ENCODE results near the gene CDC14A. TPM values are rescaled to one million over a fixed set of nuclear protein-coding genes. Genes with fewer than 3 reads are reported as not detected.

CDC14A gene
- total and polyA plus RNA-seq, 2 donors (not counting 1 experiment from before 2014, with no cell fraction given) = 1.4 to 3.5 TPM

DNA sequence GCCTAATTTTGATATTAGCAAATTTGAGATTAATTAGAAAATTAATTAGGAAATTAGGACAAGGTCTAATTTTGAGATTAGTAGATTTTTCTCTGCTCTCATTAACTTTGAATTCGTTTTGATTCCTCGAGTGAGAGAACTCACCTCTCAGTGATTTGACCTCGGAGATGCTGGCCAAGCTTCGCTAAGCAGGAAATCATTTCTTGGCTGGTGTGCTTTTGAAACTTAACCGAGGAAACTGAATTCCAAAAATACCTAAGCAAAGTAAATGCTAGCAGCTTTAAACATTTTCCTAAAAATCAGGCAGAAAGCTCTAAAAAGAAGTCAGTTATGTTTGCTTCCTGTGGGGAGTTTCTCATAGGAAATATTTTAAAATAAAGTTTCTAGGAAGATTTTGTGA, 34.9 kb downstream of the CDC14A start:
- no peak overlapping the region for H2AFZ ChIP-seq (ENCODE audit: low read length)
- DNase-seq (ENCODE audit: low read depth in 2 of 2) = peak; percentile 19 to 72
- H3K27me3 ChIP-seq (ENCODE audit: control insufficient read depth, insufficient read depth, low read length) = no peaks in the 10 kb centered on the region
- H3K4me1 ChIP-seq (ENCODE audit: control insufficient read depth, extremely low read depth, insufficient read depth, low read length) = no peaks in the 10 kb centered on the region
- no peak overlapping the region for H3K9ac ChIP-seq (ENCODE audit: insufficient read depth, low read length)
- peak overlapping the region; percentile 46 for H3K4me2 ChIP-seq (ENCODE audit: extremely low read depth, insufficient read depth, low read length)
- H4K20me1 ChIP-seq (ENCODE audit: control insufficient read depth, extremely low read depth, insufficient read depth, low read length) = no peaks in the 10 kb centered on the region
- H3K4me3 ChIP-seq (replicated peaks in 1 of 4; ENCODE audit: control extremely low read depth in 1 of 4, insufficient read depth in 1 of 4, low read depth in 3 of 4, low read length in 4 of 4) = peak overlapping the region in 1 of 4 experiments; percentile 44
- TF ChIP-seq, protein P1, sequence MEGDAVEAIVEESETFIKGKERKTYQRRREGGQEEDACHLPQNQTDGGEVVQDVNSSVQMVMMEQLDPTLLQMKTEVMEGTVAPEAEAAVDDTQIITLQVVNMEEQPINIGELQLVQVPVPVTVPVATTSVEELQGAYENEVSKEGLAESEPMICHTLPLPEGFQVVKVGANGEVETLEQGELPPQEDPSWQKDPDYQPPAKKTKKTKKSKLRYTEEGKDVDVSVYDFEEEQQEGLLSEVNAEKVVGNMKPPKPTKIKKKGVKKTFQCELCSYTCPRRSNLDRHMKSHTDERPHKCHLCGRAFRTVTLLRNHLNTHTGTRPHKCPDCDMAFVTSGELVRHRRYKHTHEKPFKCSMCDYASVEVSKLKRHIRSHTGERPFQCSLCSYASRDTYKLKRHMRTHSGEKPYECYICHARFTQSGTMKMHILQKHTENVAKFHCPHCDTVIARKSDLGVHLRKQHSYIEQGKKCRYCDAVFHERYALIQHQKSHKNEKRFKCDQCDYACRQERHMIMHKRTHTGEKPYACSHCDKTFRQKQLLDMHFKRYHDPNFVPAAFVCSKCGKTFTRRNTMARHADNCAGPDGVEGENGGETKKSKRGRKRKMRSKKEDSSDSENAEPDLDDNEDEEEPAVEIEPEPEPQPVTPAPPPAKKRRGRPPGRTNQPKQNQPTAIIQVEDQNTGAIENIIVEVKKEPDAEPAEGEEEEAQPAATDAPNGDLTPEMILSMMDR (conservative IDR thresholded peaks at IDR 0.05 in 1 of 2, IDR thresholded peaks at IDR 0.05 in 1 of 2; ENCODE audit: low read depth in 1 of 2, low read length in 2 of 2) = no peak
- no peak for TF ChIP-seq EZH2 (IDR thresholded peaks at IDR 0.05; ENCODE audit: low read length, missing control alignments)
- no peak overlapping the region for H3K27ac ChIP-seq (ENCODE audit: insufficient read depth, low read length)
- no peaks in the 10 kb centered on the region for H3K79me2 ChIP-seq (ENCODE audit: control insufficient read depth, insufficient read depth, low read length)
- no peaks in the 10 kb centered on the region for H3K9me3 ChIP-seq (ENCODE audit: control insufficient read depth, insufficient read depth, low read depth, low read length)
- no peaks in the 10 kb centered on the region for H3K36me3 ChIP-seq (ENCODE audit: control insufficient read depth, insufficient read depth, low read length)

DNA sequence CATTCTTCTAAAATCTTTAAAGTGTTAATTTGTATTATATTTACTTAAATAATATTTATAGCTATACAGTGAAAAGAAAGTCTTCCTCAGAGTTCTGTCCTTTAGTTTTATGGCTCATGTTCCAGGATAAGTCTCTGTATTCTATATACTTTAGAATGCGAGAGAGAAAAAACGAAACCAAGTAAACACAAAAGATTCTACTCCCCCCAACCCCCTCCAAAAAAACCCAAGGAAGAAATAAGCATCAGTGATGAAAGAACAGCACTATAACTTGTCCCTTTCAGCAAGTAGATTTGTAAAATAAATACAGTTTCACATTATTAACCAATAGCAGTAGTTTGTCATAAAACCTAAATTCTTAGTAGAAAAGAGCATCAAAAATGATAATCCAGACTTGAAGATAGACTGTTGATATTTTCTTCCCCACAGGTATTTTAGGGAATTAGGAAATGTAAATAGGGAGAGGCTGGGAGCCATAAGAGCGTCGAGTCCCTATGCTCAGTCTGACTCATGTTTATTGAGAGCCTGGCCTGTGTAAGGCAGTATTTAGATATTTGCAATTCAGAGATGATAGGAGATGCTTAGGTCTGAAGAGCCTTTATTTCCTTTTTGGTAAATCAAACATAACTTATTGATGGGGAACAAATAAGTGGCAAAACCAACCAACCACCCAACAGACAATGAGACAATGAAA, 35.5 kb downstream of the CDC14A start:
- H3K4me2 ChIP-seq (ENCODE audit: extremely low read depth, insufficient read depth, low read length) = peak overlapping the region; percentile 46

GRCh38 chr1:100390531-100390930, 38.2 kb downstream of the CDC14A start:
- no peaks in the 10 kb centered on the region for H3K9me3 ChIP-seq (ENCODE audit: control insufficient read depth, insufficient read depth, low read depth, low read length)
- H4K20me1 ChIP-seq (ENCODE audit: control insufficient read depth, extremely low read depth, insufficient read depth, low read length) = no peaks in the 10 kb centered on the region
- no peak overlapping the region for H2AFZ ChIP-seq (ENCODE audit: low read length)
- TF ChIP-seq, protein P1 (conservative IDR thresholded peaks at IDR 0.05 in 1 of 2, IDR thresholded peaks at IDR 0.05 in 1 of 2; ENCODE audit: low read depth in 1 of 2, low read length in 2 of 2) = no peak
- no peak for TF ChIP-seq EZH2 (IDR thresholded peaks at IDR 0.05; ENCODE audit: low read length, missing control alignments)
- H3K27me3 ChIP-seq (ENCODE audit: control insufficient read depth, insufficient read depth, low read length) = no peaks in the 10 kb centered on the region
- no peak overlapping the region for H3K4me3 ChIP-seq (replicated peaks in 1 of 4; ENCODE audit: control extremely low read depth in 1 of 4, insufficient read depth in 1 of 4, low read depth in 3 of 4, low read length in 4 of 4)
- H3K4me1 ChIP-seq (ENCODE audit: control insufficient read depth, extremely low read depth, insufficient read depth, low read length) = no peaks in the 10 kb centered on the region
- H3K9ac ChIP-seq (ENCODE audit: insufficient read depth, low read length) = no peak overlapping the region
- H3K79me2 ChIP-seq (ENCODE audit: control insufficient read depth, insufficient read depth, low read length) = no peaks in the 10 kb centered on the region
- no peaks in the 10 kb centered on the region for H3K36me3 ChIP-seq (ENCODE audit: control insufficient read depth, insufficient read depth, low read length)
- DNase-seq (ENCODE audit: low read depth in 2 of 2) = no peak
- no peak overlapping the region for H3K27ac ChIP-seq (ENCODE audit: insufficient read depth, low read length)
- H3K4me2 ChIP-seq (ENCODE audit: extremely low read depth, insufficient read depth, low read length) = no peak overlapping the region

More for the DNA sequence above, 35.5 kb downstream of the CDC14A start:
- DNase-seq (ENCODE audit: low read depth in 2 of 2) = peak; percentile 28 to 38
- no peak overlapping the region for H3K9ac ChIP-seq (ENCODE audit: insufficient read depth, low read length)
- no peaks in the 10 kb centered on the region for H3K4me1 ChIP-seq (ENCODE audit: control insufficient read depth, extremely low read depth, insufficient read depth, low read length)
- H3K36me3 ChIP-seq (ENCODE audit: control insufficient read depth, insufficient read depth, low read length) = no peaks in the 10 kb centered on the region
- no peaks in the 10 kb centered on the region for H3K79me2 ChIP-seq (ENCODE audit: control insufficient read depth, insufficient read depth, low read length)
- no peaks in the 10 kb centered on the region for H4K20me1 ChIP-seq (ENCODE audit: control insufficient read depth, extremely low read depth, insufficient read depth, low read length)
- H3K27ac ChIP-seq (ENCODE audit: insufficient read depth, low read length) = no peak overlapping the region
- H3K9me3 ChIP-seq (ENCODE audit: control insufficient read depth, insufficient read depth, low read depth, low read length) = no peaks in the 10 kb centered on the region
- H3K27me3 ChIP-seq (ENCODE audit: control insufficient read depth, insufficient read depth, low read length) = no peaks in the 10 kb centered on the region
- peak overlapping the region in 2 of 4 experiments; percentile 21 to 44 for H3K4me3 ChIP-seq (replicated peaks in 1 of 4; ENCODE audit: control extremely low read depth in 1 of 4, insufficient read depth in 1 of 4, low read depth in 3 of 4, low read length in 4 of 4)
- TF ChIP-seq EZH2 (IDR thresholded peaks at IDR 0.05; ENCODE audit: low read length, missing control alignments) = no peak
- TF ChIP-seq, protein P1 (conservative IDR thresholded peaks at IDR 0.05 in 1 of 2, IDR thresholded peaks at IDR 0.05 in 1 of 2; ENCODE audit: low read depth in 1 of 2, low read length in 2 of 2) = no peak
- H2AFZ ChIP-seq (ENCODE audit: low read length) = no peak overlapping the region

Measured in fibroblast of lung (primary cell).